Osteocyte (in vitro differentiated cells): Measurements from ENCODE around the gene AZU1. TPM values are rescaled to one million over a fixed set of nuclear protein-coding genes. Genes with fewer than 3 reads are reported as not detected.

Experiments
- DNase-seq: peaks from one replicate; pipeline ENCODE4 v3.0.0; 2021; ENCODE audit warnings: mixed read lengths; ENCODE audit not compliant: unreplicated experiment; ENCODE audit errors: extremely low spot score
- H3K27ac Mint-ChIP-seq: one replicate; pipeline ENCODE4 v1.8.0; 2021; ENCODE audit warnings: mild to moderate bottlenecking, mixed read lengths; ENCODE audit not compliant: unreplicated experiment
- H3K27me3 Mint-ChIP-seq: one replicate; pipeline ENCODE4 v1.8.0; 2021; ENCODE audit warnings: mixed read lengths; ENCODE audit not compliant: unreplicated experiment
- H3K36me3 Mint-ChIP-seq: one replicate; pipeline ENCODE4 v1.8.0; 2021; ENCODE audit warnings: mixed read lengths; ENCODE audit not compliant: unreplicated experiment
- H3K4me1 Mint-ChIP-seq: one replicate; pipeline ENCODE4 v1.8.0; 2021; ENCODE audit warnings: mixed read lengths; ENCODE audit not compliant: unreplicated experiment
- H3K4me3 Mint-ChIP-seq: one replicate; pipeline ENCODE4 v1.8.0; 2021; ENCODE audit warnings: mild to moderate bottlenecking, moderate library complexity, mixed read lengths; ENCODE audit not compliant: unreplicated experiment
- H3K9me3 Mint-ChIP-seq: one replicate; pipeline ENCODE4 v1.8.0; 2021; ENCODE audit warnings: mixed read lengths; ENCODE audit not compliant: unreplicated experiment
- CTCF ChIP-seq: fragments of 200-600 bp; sonication (generic); IDR thresholded peaks from 2 replicates; pipeline ENCODE4 v1.5.0; 2021; ENCODE audit warnings: antibody characterized with exemption, mild to moderate bottlenecking, moderate library complexity
- total RNA-seq: library from RNA; stranded (reverse); gene quantifications from 2 replicates; pipeline ENCODE4 v1.2.1, GENCODE V29; 2021

The AZU1 gene
- total RNA-seq, 1 donor from 2014 or later = 0.91 TPM

GRCh38 chr19:810077-810855, 17.4 kb upstream of the AZU1 start:
- Mint-ChIP-seq H3K27me3 (no peaks in the 10 kb centered on the region), H3K9me3 (no peaks in the 10 kb centered on the region), H3K27ac (no peak overlapping the region), H3K36me3 (peaks cover 27% of the 10 kb centered on the region), H3K4me1 (peaks cover 6% of the 10 kb centered on the region), H3K4me3 (no peak overlapping the region)
- no peak for TF ChIP-seq CTCF
- no peak for DNase-seq

- Mint-ChIP-seq H3K27me3 (no peaks in the 10 kb centered on the region), H3K27ac (no peak overlapping the region), H3K9me3 (no peaks in the 10 kb centered on the region), H3K36me3 (peaks cover 27% of the 10 kb centered on the region), H3K4me1 (peaks cover 6% of the 10 kb centered on the region), H3K4me3 (no peak overlapping the region)
- TF ChIP-seq CTCF = no peak
- DNase-seq = peak; percentile 84
These were observed 16.7 kb upstream of the AZU1 start for GRCh38 chr19:810883-811489.

GRCh38 chr19:811506-812048, 16.1 kb upstream of the AZU1 start:
- Mint-ChIP-seq H3K9me3 (no peaks in the 10 kb centered on the region), H3K36me3 (peaks cover 27% of the 10 kb centered on the region), H3K27me3 (no peaks in the 10 kb centered on the region), H3K4me1 (peaks cover 6% of the 10 kb centered on the region), H3K27ac (no peak overlapping the region), H3K4me3 (no peak overlapping the region)
- no peak for TF ChIP-seq CTCF
- DNase-seq = no peak

- peaks cover 23% of the 10 kb centered on the region for H3K36me3 Mint-ChIP-seq
- no peak overlapping the region for H3K4me3 Mint-ChIP-seq
- no peaks in the 10 kb centered on the region for H3K9me3 Mint-ChIP-seq
- peaks cover 6% of the 10 kb centered on the region for H3K4me1 Mint-ChIP-seq
- DNase-seq = no peak
- no peak overlapping the region for H3K27ac Mint-ChIP-seq
- no peak for TF ChIP-seq CTCF
- H3K27me3 Mint-ChIP-seq = no peaks in the 10 kb centered on the region
These were observed 15.4 kb upstream of the AZU1 start for GRCh38 chr19:812049-812746.
